Measurements from ENCODE around the gene LRRTM3.

The LRRTM3 gene

DNA sequence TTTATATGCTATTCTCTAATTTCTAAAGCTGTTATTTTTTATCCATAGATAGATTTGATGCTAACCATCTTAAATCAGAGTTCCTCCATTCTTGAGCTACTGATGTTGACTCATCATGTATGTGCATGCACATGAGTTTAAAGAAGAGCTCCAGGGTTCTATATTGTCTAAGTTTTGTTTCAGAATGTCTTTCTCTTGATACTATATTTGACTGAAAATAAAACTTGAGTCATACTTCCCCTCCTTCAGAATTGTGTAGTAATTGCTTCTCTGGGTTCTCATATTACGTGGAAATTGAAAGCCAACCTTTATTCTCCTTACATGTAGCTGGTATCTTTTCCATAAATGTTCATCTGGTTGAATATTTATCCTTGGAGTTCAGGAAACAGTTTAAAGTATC is 89.4 kb downstream of the LRRTM3 start:
- in situ Hi-C loops (cut with MboI; ENCODE audit: low sequenced_read_pairs) = no loop called here

DNA sequence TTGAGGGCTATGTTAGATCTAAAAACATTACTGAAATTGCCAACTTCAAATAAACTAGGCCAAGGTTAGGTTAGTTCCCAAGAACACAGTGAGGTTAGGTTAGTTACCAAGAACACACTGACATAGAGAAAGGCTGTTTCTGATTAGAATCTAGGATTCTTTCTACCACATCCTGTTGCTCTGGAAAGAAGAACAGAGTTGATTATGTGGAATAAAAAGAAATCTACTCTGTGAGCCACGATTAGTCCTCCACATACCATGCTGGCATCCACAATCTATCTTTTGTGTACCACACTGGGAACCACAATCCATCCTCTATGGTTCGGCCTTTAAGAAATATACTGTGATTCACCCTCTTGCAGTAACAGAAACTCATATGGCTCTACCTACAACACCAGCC is 91.4 kb downstream of the LRRTM3 start:
- in situ Hi-C loops (cut with MboI; ENCODE audit: low sequenced_read_pairs) = no loop called here

DNA sequence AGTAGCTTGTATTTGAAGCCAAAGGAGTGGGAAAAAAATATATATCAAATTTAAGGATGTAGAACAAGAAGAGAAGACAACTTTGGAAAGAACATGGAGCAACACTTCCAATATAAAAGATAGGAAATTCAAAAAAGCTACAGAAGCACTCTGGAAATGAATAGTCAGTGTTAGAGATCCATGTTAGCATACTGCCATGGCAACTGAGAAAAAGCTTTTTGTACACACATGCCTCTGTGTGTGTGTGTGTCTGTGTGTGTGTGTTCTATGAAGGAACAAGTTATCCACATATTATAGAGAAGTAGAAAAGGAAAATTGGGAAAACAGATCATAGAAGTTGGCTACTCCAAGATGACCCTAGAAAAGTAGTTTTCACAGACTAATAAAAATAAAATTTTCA is 96.3 kb downstream of the LRRTM3 start:
- in situ Hi-C loops (cut with MboI; ENCODE audit: low sequenced_read_pairs) = no loop called here

DNA sequence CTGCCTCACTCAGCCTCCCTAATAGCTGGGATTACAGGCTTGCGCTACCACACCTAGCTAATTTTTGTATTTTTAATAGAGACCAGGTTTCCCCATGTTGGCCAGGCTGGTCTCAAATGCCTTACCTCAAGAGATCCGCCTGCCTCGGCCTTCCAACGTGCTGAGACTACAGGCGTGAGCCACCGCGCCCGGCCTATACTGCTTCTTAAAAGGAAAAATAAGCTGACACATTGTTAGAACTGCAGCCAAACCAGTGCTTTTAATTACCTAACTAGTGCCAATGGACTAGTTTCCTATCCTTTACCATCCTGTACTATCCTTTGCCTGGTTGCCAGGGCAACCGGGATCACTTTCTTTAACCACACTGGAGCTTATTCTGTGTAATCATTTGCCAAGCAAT is 108.0 kb downstream of the LRRTM3 start:
- in situ Hi-C loops (cut with MboI; ENCODE audit: low sequenced_read_pairs) = no loop called here

DNA sequence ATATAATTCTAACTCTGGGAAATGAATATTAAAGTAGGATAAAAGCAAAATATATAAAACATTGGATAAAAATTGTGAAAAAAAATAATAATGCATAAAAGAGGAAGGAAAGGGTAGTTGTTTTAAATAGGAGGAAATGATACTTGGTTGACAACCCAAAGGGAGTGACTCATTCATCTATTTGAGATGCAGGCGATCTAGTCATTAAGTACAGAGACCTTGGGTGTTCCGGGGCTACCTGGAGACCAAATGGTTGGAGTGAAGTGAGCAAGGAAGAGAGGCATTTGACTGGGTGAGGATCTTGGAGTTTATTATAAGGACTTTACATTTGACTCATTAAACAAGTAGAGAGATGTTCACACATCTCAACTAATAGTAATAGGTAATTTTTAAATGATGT is 111.0 kb downstream of the LRRTM3 start:
- in situ Hi-C loops (cut with MboI; ENCODE audit: low sequenced_read_pairs) = no loop called here

GRCh38 chr10:67043041-67043440 is 117.2 kb downstream of the LRRTM3 start:
- in situ Hi-C loops (cut with MboI; ENCODE audit: low sequenced_read_pairs) = no loop called here

GRCh38 chr10:67045404-67045803 is 119.6 kb downstream of the LRRTM3 start:
- in situ Hi-C loops (cut with MboI; ENCODE audit: low sequenced_read_pairs) = no loop called here

GRCh38 chr10:67046507-67046906 is 120.7 kb downstream of the LRRTM3 start:
- in situ Hi-C loops (cut with MboI; ENCODE audit: low sequenced_read_pairs) = no loop called here

DNA sequence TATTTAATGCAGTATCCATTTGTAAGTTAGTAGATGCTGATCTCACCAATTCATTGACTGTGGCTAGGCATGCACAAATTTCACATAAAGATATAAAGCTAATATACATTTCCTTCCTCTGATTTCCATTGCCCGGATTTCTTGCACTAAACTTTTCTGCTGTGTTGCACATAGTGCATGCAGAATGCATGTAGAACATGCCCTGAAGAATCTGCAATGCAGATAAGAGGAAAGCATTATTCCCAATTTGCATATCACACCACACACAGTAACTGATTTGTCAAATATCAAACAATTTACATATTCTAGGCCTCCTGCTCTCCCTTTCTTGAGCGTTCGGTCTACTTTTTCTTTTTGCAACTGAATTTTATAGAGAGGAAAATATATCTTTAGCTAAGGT is 124.2 kb downstream of the LRRTM3 start:
- in situ Hi-C loops (cut with MboI; ENCODE audit: low sequenced_read_pairs) = no loop called here

DNA sequence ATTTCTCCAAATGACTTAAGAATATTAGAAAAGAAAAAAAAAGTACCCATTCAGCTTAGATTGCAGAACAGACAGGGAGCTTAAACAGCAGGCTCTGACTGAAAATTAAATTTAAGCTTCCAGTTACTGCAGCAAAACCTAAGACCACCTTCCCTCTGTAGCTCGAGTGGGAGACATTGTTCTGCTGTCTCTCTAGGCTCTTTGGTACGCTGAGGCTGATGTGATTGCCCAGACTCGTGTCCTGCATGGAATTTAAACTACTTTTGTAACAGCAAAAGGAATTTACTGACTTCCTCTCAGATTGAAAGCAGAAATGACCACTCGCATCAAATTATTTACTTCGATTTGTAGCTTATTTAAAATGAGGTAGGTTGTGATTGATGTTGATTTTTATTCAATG is 124.6 kb downstream of the LRRTM3 start:
- in situ Hi-C loops (cut with MboI; ENCODE audit: low sequenced_read_pairs) = no loop called here

DNA sequence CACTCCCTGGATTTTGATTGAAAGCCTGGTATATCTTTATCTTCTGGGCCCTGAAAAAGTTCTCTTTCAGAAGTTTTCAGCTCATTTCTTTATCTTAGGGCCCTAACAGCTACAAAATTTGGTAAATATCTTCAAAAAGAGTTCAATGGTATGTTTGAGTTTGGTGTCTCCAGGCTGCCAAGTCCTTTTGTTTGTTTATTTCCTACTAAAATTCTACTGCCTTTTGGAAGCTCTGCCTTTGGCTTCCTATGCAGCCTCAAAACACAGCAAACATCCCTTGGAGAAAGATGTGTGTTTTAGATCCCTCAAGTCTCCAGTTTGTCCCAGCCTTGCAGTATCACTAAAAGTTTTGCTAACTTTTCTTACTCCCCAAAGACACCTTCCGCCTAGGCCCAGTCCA is 146.8 kb downstream of the LRRTM3 start:
- in situ Hi-C loops (cut with MboI; ENCODE audit: low sequenced_read_pairs) = no loop called here

DNA sequence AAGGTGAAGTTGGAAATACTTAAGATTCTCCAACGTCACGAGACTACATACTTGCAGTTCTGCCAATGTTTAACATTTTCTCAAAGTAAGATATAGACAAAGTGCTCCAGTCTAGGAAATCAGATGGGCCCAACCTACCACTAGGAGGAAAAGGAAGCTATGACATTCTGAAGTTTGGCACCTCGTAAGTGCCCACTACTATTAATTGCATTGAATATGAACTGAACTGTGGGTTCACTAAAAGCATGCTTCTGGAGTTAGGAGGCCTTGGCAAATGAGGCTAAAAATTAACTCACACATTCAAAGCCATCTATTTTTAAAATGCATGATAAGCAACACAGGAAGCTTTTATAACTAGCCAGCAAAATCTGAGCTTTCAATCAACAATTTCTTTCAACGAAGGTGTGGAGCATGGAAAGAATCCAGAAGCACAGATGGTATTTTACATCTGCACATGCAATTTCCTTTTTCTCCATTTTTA is 149.7 kb downstream of the LRRTM3 start:
- in situ Hi-C loops (cut with MboI; ENCODE audit: low sequenced_read_pairs) = no loop called here

- in situ Hi-C loops (cut with MboI; ENCODE audit: low sequenced_read_pairs) = no loop called here
These were observed 150.3 kb downstream of the LRRTM3 start for GRCh38 chr10:67076144-67076543.

DNA sequence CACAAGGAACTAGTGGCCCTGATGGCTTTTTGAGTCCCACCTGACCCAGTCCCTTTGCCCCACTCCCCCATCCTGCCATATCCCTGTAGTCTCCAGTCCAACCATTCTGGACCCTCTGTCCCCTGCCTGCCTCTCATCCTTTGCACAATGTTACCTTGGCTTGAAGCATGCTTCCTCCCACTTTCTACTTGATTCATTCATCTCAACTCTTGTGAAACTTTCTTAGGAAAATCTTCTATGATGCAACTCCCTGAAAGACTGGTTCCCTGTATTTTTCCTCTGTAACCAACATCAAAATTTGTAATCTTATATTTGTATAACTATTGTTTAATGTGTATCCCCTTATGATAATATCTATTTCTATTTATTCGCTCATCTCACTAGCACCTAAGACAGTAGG is 151.5 kb downstream of the LRRTM3 start:
- in situ Hi-C loops (cut with MboI; ENCODE audit: low sequenced_read_pairs) = no loop called here

DNA sequence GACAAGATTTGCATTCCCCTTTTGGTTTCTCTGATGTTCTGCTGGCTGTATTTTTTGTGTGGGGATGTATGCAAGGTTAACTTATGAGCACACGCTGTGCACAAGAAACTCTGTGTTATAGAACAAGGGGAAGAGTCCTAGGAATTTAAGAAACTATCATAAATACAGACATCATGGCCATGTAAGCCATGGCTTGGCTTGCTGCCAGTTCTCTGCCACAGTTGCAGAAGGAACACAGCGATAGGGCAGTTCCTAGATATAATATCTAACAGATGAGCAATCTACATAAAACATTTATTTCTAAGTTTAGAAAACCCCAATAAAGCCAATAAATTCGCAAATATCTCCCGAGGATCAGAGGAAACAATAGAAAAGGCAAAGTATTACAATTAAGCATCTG is 153.3 kb downstream of the LRRTM3 start:
- in situ Hi-C loops (cut with MboI; ENCODE audit: low sequenced_read_pairs) = no loop called here

- in situ Hi-C loops (cut with MboI; ENCODE audit: low sequenced_read_pairs) = no loop called here
These were observed 160.7 kb downstream of the LRRTM3 start for GRCh38 chr10:67086327-67087134.

GRCh38 chr10:67087135-67087425 is 161.2 kb downstream of the LRRTM3 start:
- in situ Hi-C loops (cut with MboI; ENCODE audit: low sequenced_read_pairs) = no loop called here

DNA sequence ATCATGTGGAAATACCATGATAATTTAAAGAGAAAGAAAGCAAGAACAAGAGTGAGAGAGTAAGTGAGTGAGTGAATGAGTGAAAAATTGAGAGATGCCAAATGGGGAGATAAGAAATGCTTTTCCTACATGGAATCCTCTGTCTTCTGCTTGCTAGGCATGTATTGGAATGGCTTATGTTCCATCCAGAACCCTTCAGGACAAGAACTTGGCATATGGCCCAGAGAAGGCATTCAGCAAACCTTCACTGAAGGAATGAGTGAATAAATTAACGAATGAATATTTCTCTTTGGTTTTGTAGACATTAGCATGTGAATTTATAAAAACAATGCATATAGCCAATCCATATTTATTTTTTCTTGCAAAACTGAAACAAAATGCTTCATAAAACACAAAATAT is 162.2 kb downstream of the LRRTM3 start:
- in situ Hi-C loops (cut with MboI; ENCODE audit: low sequenced_read_pairs) = no loop called here

GRCh38 chr10:67095531-67095930 is 169.7 kb downstream of the LRRTM3 start:
- in situ Hi-C loops (cut with MboI; ENCODE audit: low sequenced_read_pairs) = no loop called here

GRCh38 chr10:67098461-67098860 is 172.6 kb downstream of the LRRTM3 start:
- in situ Hi-C loops (cut with MboI; ENCODE audit: low sequenced_read_pairs) = no loop called here

GRCh38 chr10:67100951-67101350 is 175.1 kb downstream of the LRRTM3 start:
- in situ Hi-C loops (cut with MboI; ENCODE audit: low sequenced_read_pairs) = no loop called here

DNA sequence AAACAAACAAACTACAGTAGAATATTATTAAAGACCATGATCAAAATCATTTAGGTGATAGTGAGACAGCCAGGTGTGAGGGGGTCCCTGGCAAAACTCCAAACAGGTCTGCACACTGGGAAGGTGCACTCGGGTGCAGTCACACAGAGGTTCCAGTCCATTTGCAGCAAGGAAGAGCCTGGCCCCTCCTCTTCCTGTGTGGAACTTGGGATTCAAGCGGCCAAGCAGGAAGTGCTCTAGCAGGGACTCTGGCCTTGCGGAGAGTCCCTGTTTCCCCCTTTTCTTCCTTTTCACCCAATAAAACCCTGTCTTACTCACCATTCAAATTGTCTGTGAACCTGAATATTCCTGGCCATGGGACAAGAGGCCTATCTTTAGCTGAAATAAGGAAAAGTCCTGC is 181.8 kb downstream of the LRRTM3 start:
- in situ Hi-C loops (cut with MboI; ENCODE audit: low sequenced_read_pairs) = no loop called here

DNA sequence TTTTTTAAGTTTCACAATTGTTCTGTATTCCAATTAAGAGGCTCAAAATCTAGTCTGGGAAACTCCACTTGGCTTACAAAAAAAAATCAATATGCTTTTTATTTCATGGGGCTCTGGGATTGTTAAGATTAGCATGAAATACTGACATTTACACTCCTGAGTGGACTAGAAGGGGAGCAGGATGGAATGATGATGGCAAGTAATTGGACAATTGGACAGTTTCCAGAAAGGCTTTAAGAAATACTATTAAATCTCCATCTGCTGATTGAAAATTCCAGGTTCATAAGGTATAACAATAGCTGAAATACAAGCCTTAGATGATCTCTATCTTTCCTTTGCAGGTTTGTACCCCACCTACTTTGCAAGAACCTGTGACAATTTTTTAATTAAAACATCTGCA is 184.4 kb downstream of the LRRTM3 start:
- in situ Hi-C loops (cut with MboI; ENCODE audit: low sequenced_read_pairs) = no loop called here

All from HL-60/S4 (cell line).